Spleen (tissue), 7 donors: Measurements from ENCODE around the gene DARS2.

Experiments
- CTCF ChIP-seq, 11 experiments: fragments of 200-600 bp in 7 of 11; fragments of 450-650 bp in 4 of 11; sonication (generic) in 4 of 11; IDR thresholded peaks in 8 of 11; conservative IDR thresholded peaks in 3 of 11; 1 replicate in 7 of 11; 2 replicates in 4 of 11; pipeline versions ENCODE4 v1.4.0 to v1.8.0; 2016 to 2021; ENCODE audit warnings: antibody characterized with exemption in 11 of 11, inconsistent platforms in 4 of 11, mild to moderate bottlenecking in 1 of 11
- POLR2A ChIP-seq, 3 donors: fragments of 450-650 bp; IDR thresholded peaks; one replicate each; pipeline ENCODE4 v1.5.1; 2017; ENCODE audit warnings: antibody characterized with exemption in 3 of 3, mild to moderate bottlenecking in 1 of 3
- donor health status: DM: no; HTN: no; CAD: no; lungs with moderate emphysema.
- donor health status: DM: no; HTN: no; CAD: no.
- donor health status: DM: no; HTN: no; CAD: no.

GRCh38 chr1:173867141-173867752 is 42.8 kb downstream of the DARS2 start:
- no peak for TF ChIP-seq CTCF (IDR thresholded peaks at IDR 0.05 in 8 of 11, conservative IDR thresholded peaks at IDR 0.05 in 3 of 11)
- TF ChIP-seq POLR2A (IDR thresholded peaks at IDR 0.05): no peak
